H9 (cell line): ENCODE measurements around the gene NEGR1. TPM values are rescaled to one million over a fixed set of nuclear protein-coding genes. Genes with fewer than 3 reads are reported as not detected.

Source experiments
- DNase-seq: peaks from one replicate; pipeline ENCODE4 v3.0.0-alpha.2; 2017
- H2AFZ ChIP-seq: one replicate; pipeline ENCODE4 v1.6.1; 2013; ENCODE audit warnings: mild to moderate bottlenecking, low read length, control low read depth, moderate library complexity
- H2AK5ac ChIP-seq: 2 replicates; pipeline ENCODE4 v1.6.1; 2013; ENCODE audit warnings: low read length, control low read depth, mixed read lengths; ENCODE audit not compliant: insufficient read length
- H2BK120ac ChIP-seq: one replicate; pipeline ENCODE4 v1.6.1; 2013; ENCODE audit warnings: low read depth, mild to moderate bottlenecking, low read length, control low read depth, inconsistent platforms; ENCODE audit not compliant: poor library complexity, severe bottlenecking
- H2BK12ac ChIP-seq: 2 replicates; pipeline ENCODE4 v1.6.1; 2013; ENCODE audit warnings: low read length, control low read depth, mixed read lengths, low read depth; ENCODE audit not compliant: insufficient read length
- H2BK15ac ChIP-seq: 2 replicates; pipeline ENCODE4 v1.6.1; 2013; ENCODE audit warnings: low read depth, low read length, control low read depth
- H2BK20ac ChIP-seq: one replicate; pipeline ENCODE4 v1.6.1; 2013; ENCODE audit warnings: low read depth, mild to moderate bottlenecking, low read length, control low read depth, inconsistent platforms; ENCODE audit not compliant: poor library complexity, severe bottlenecking
- H2BK5ac ChIP-seq: 2 replicates; pipeline ENCODE4 v1.6.1; 2013; ENCODE audit warnings: low read length, control low read depth, mixed read lengths; ENCODE audit not compliant: insufficient read length
- H3K14ac ChIP-seq: 2 replicates; pipeline ENCODE4 v1.6.1; 2013; ENCODE audit warnings: low read length, control low read depth; ENCODE audit not compliant: insufficient read depth
- H3K18ac ChIP-seq: 2 replicates; pipeline ENCODE4 v1.6.1; 2013; ENCODE audit warnings: low read depth, mild to moderate bottlenecking, mixed read lengths, low read length, control low read depth; ENCODE audit not compliant: insufficient read length
- H3K23ac ChIP-seq: 2 replicates; pipeline ENCODE4 v1.6.1; 2013; ENCODE audit warnings: low read length, control low read depth, mixed read lengths, low read depth; ENCODE audit not compliant: insufficient read length
- H3K23me2 ChIP-seq: 2 replicates; pipeline ENCODE4 v1.6.1; 2013; ENCODE audit warnings: low read depth, mild to moderate bottlenecking, mixed read lengths, low read length, control low read depth; ENCODE audit not compliant: insufficient read length, poor library complexity, severe bottlenecking
- H3K27ac ChIP-seq: 2 replicates; pipeline ENCODE4 v1.5.1; 2013; ENCODE audit warnings: low read length, control low read depth, mixed read lengths, low read depth; ENCODE audit not compliant: insufficient read length
- H3K27me3 ChIP-seq: 2 replicates; pipeline ENCODE4 v1.6.1; 2013; ENCODE audit warnings: low read length, control low read depth, inconsistent platforms; ENCODE audit not compliant: insufficient read depth
- H3K4ac ChIP-seq: 2 replicates; pipeline ENCODE4 v1.6.1; 2013; ENCODE audit warnings: low read depth, mild to moderate bottlenecking, control low read depth, inconsistent platforms, low read length, moderate library complexity
- H3K4me1 ChIP-seq: 2 replicates; pipeline ENCODE4 v1.6.1; 2013; ENCODE audit warnings: low read length, control low read depth, inconsistent platforms; ENCODE audit not compliant: insufficient read depth
- H3K4me2 ChIP-seq: 2 replicates; pipeline ENCODE4 v1.6.1; 2013; ENCODE audit warnings: low read length, control low read depth, mixed read lengths; ENCODE audit not compliant: insufficient read length, insufficient read depth
- H3K56ac ChIP-seq: 2 replicates; pipeline ENCODE4 v1.6.1; 2013; ENCODE audit warnings: low read depth, mild to moderate bottlenecking, mixed read lengths, low read length, control low read depth; ENCODE audit not compliant: insufficient read length
- H3K79me1 ChIP-seq: 2 replicates; pipeline ENCODE4 v1.6.1; 2013; ENCODE audit warnings: low read depth, mild to moderate bottlenecking, moderate library complexity, low read length, control low read depth, inconsistent platforms; ENCODE audit not compliant: insufficient read depth, poor library complexity, severe bottlenecking
- H3K79me2 ChIP-seq: 2 replicates; pipeline ENCODE4 v1.6.1; 2013; ENCODE audit warnings: low read length, control low read depth, inconsistent platforms; ENCODE audit not compliant: insufficient read depth
- H3K9ac ChIP-seq: 2 replicates; pipeline ENCODE4 v1.6.1; 2013; ENCODE audit warnings: low read length, control low read depth, mixed read lengths; ENCODE audit not compliant: insufficient read length; ENCODE audit errors: extremely low read depth
- H3K9me3 ChIP-seq: one replicate; pipeline ENCODE4 v1.6.1; 2013; ENCODE audit warnings: low read depth, low read length, inconsistent platforms; ENCODE audit not compliant: control insufficient read depth
- H3T11ph ChIP-seq: one replicate; pipeline ENCODE4 v1.6.1; 2013; ENCODE audit warnings: mild to moderate bottlenecking, low read length, control low read depth, inconsistent platforms
- H4K20me1 ChIP-seq: one replicate; pipeline ENCODE4 v1.6.1; 2013; ENCODE audit not compliant: control insufficient read depth, insufficient read length, insufficient read depth
- H4K5ac ChIP-seq: 2 replicates; pipeline ENCODE4 v1.6.1; 2013; ENCODE audit warnings: low read depth, mild to moderate bottlenecking, mixed read lengths, low read length, control low read depth; ENCODE audit not compliant: insufficient read length
- H4K8ac ChIP-seq: replicated peaks from 2 replicates; pipeline ENCODE4 v1.6.1; 2013; ENCODE audit warnings: low read length, control low read depth, mixed read lengths, low read depth; ENCODE audit not compliant: insufficient read length
- H4K91ac ChIP-seq: 2 replicates; pipeline ENCODE4 v1.6.1; 2013; ENCODE audit warnings: low read depth, mild to moderate bottlenecking, moderate library complexity, mixed read lengths, low read length, control low read depth; ENCODE audit not compliant: insufficient read length
- H3K27ac Mint-ChIP-seq, 3 experiments: 2 replicates in 2 of 3; 3 replicates in 1 of 3; pipeline ENCODE4 v1.8.0; 2020 to 2021; ENCODE audit warnings: mixed read lengths in 3 of 3, mild to moderate bottlenecking in 1 of 3, moderate library complexity in 1 of 3
- H3K27me3 Mint-ChIP-seq: 2 replicates; pipeline ENCODE4 v1.8.0; 2021; ENCODE audit warnings: low read depth, mild to moderate bottlenecking, moderate library complexity, mixed read lengths
- H3K36me3 Mint-ChIP-seq, 3 experiments: 2 replicates in 2 of 3; 3 replicates in 1 of 3; pipeline ENCODE4 v1.8.0; 2020 to 2021; ENCODE audit warnings: low read depth in 3 of 3, mixed read lengths in 3 of 3; ENCODE audit not compliant: insufficient read depth in 1 of 3
- H3K4me1 Mint-ChIP-seq, 2 experiments: 2 replicates each; pipeline ENCODE4 v1.8.0; 2020; ENCODE audit warnings: mixed read lengths in 2 of 2
- H3K4me3 Mint-ChIP-seq, 2 experiments: 2 replicates in 1 of 2; 3 replicates in 1 of 2; pipeline ENCODE4 v1.8.0; 2020 to 2021; ENCODE audit warnings: mild to moderate bottlenecking in 2 of 2, mixed read lengths in 2 of 2, moderate library complexity in 1 of 2
- H3K9me3 Mint-ChIP-seq, 2 experiments: 2 replicates in 1 of 2; 3 replicates in 1 of 2; pipeline ENCODE4 v1.8.0; 2020; ENCODE audit warnings: mild to moderate bottlenecking in 2 of 2, mixed read lengths in 2 of 2, moderate library complexity in 1 of 2
- WGBS: extraction: QIAGEN DNeasy Blood & Tissue Kit; methylation state at CpG from one replicate; pipeline ENCODE4 v1.1.7; 2013; ENCODE audit warnings: missing lambda C conversion rate, low lambda C conversion rate, mixed read lengths; ENCODE audit not compliant: insufficient read length; ENCODE audit errors: extremely low coverage; 5-methylcytosine and 5-hydroxymethylcytosine counted together
- total RNA-seq: library from RNA; stranded (reverse); gene quantifications from 2 replicates; pipeline ENCODE4 v1.2.1, GENCODE V29; 2021
- TF ChIP-seq, protein P1 (sequence below): fragments of 200-600 bp; sonication (generic); conservative IDR thresholded peaks from 3 replicates; pipeline ENCODE4 v1.8.0; 2021; ENCODE audit warnings: antibody characterized with exemption, mild to moderate bottlenecking

Gene NEGR1
- total RNA-seq, 1 experiment from 2014 or later: 0.13 TPM

DNA sequence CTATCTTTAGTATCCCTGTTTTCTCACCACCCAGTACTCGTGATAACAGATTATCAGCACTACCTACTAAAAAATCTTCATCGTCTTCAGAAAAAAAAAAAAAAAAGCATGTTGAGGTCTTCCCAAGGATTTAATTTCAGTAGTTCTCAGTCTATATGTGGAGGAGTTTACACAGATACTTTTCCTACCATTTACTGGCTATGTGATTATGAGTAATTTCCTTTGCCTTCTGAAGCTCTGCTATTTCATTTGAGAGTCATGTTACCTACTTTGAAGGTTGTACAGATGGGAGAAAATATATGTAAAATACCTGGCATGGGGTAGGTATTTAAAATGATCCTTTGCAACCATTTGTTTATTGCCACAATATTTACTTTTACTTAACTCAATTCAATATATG, 399.7 kb downstream of the NEGR1 start:
- TF ChIP-seq, protein P1, sequence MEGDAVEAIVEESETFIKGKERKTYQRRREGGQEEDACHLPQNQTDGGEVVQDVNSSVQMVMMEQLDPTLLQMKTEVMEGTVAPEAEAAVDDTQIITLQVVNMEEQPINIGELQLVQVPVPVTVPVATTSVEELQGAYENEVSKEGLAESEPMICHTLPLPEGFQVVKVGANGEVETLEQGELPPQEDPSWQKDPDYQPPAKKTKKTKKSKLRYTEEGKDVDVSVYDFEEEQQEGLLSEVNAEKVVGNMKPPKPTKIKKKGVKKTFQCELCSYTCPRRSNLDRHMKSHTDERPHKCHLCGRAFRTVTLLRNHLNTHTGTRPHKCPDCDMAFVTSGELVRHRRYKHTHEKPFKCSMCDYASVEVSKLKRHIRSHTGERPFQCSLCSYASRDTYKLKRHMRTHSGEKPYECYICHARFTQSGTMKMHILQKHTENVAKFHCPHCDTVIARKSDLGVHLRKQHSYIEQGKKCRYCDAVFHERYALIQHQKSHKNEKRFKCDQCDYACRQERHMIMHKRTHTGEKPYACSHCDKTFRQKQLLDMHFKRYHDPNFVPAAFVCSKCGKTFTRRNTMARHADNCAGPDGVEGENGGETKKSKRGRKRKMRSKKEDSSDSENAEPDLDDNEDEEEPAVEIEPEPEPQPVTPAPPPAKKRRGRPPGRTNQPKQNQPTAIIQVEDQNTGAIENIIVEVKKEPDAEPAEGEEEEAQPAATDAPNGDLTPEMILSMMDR: no peak
- H2BK15ac ChIP-seq: no peak overlapping the region
- no peaks in the 10 kb centered on the region for H4K20me1 ChIP-seq
- DNase-seq: no peak
- H3K4me1 ChIP-seq: no peaks in the 10 kb centered on the region
- Mint-ChIP-seq H3K27me3 (no peaks in the 10 kb centered on the region), H3K27ac (no peak overlapping the region), H3K36me3 (no peaks in the 10 kb centered on the region), H3K4me3 (no peak overlapping the region), H3K4me1 (peaks cover 1 to 19% of the 10 kb centered on the region in 2 experiments), H3K9me3 (no peaks in the 10 kb centered on the region)
- H3K79me2 ChIP-seq: no peaks in the 10 kb centered on the region
- no peak overlapping the region for H3K9ac ChIP-seq
- H3K56ac ChIP-seq: no peak overlapping the region
- no peak overlapping the region for H4K5ac ChIP-seq
- H2AK5ac ChIP-seq: no peak overlapping the region
- H2AFZ ChIP-seq: no peak overlapping the region
- H2BK120ac ChIP-seq: no peak overlapping the region
- H4K8ac ChIP-seq: no peak overlapping the region
- H3K23me2 ChIP-seq: no peaks in the 10 kb centered on the region
- H3K4ac ChIP-seq: no peak overlapping the region
- H3K79me1 ChIP-seq: no peaks in the 10 kb centered on the region
- H3K27me3 ChIP-seq: no peaks in the 10 kb centered on the region
- no peak overlapping the region for H3K23ac ChIP-seq
- no peaks in the 10 kb centered on the region for H3K9me3 ChIP-seq
- no peak overlapping the region for H3K4me2 ChIP-seq
- H3K27ac ChIP-seq: no peak overlapping the region
- no peak overlapping the region for H3T11ph ChIP-seq
- no peak overlapping the region for H4K91ac ChIP-seq
- H3K18ac ChIP-seq: no peak overlapping the region
- H3K14ac ChIP-seq: no peak overlapping the region
- H2BK12ac ChIP-seq: no peak overlapping the region
- no CpG with 5 or more reads among the region's 2 CpGs for WGBS
- H2BK20ac ChIP-seq: no peak overlapping the region
- no peak overlapping the region for H2BK5ac ChIP-seq
